ENCODE measurements around the gene PTPN9. TPM values are rescaled to one million over a fixed set of nuclear protein-coding genes. Genes with fewer than 3 reads are reported as not detected.
"Not testable (repeated sequence)": the region's sequence is repeated elsewhere in the genome, so short reads cannot be mapped to it uniquely, and the experiment has no call there.

Gene PTPN9
- total RNA-seq, 5 donors from 2014 or later (not counting 1 experiment from before 2014, with no cell fraction given): 12.7 to 19.6 (median 16.3) TPM

GRCh38 chr15:75589071-75589470 lies 10.0 kb upstream of the PTPN9 start:
- no peak overlapping the region for H3K27ac Mint-ChIP-seq

GRCh38 chr15:75586422-75586821 lies 7.3 kb upstream of the PTPN9 start:
- H3K27ac Mint-ChIP-seq, CTCF ChIA-PET: not testable (repeated sequence)
- 100% methylated on average over 1 of the region's 5 CpGs for WGBS (ENCODE audit: insufficient coverage)

More at GRCh38 chr15:75589071-75589470, 10.0 kb upstream of the PTPN9 start:
- Histone ChIP-seq H3K4me3 (ENCODE audit: control insufficient read depth in 1 of 2, extremely low read depth in 1 of 2, low read length in 1 of 2) (no peak overlapping the region), H3K27ac (ENCODE audit: low read length) (no peak overlapping the region), H3K4me1 (ENCODE audit: control insufficient read depth in 1 of 2, extremely low read depth in 1 of 2, insufficient read depth in 2 of 2, low read length in 2 of 2) (no peaks in the 10 kb centered on the region), H3K27me3 (replicated peaks in 1 of 2; ENCODE audit: control insufficient read depth in 2 of 2, extremely low read depth in 1 of 2, insufficient read depth in 2 of 2, low read length in 1 of 2) (no peaks in the 10 kb centered on the region), H3K36me3 (ENCODE audit: control insufficient read depth in 2 of 2, extremely low read depth in 1 of 2, insufficient read depth in 1 of 2, low read length in 1 of 2) (peaks cover 0 to 8% of the 10 kb centered on the region in 2 donors), H3K9me3 (no peaks in the 10 kb centered on the region)
- Mint-ChIP-seq H3K36me3 (peaks cover 23% of the 10 kb centered on the region), H3K9me3 (no peaks in the 10 kb centered on the region), H3K27me3 (no peaks in the 10 kb centered on the region), H3K4me1 (peaks cover 0 to 17% (median 5%) of the 10 kb centered on the region in 3 donors), H3K4me3 (no peak overlapping the region)
- WGBS (ENCODE audit: insufficient coverage): 100% methylated on average over 3 of the region's 5 CpGs
- DNase-seq: no peak
- CTCF ChIA-PET: interaction anchor here in 1 of 2 donors (0.9 kb wide), 1 partner anchor 52 kb away, joined by 5 read pairs; no protein-coding TSS in a partner anchor
- ATAC-seq (replicated peaks in 1 of 4): no peak
- POLR2A ChIA-PET: interaction anchor here (0.6 kb wide), 2 partner anchors 24 to 129 kb away, joined by 3 to 6 read pairs; no protein-coding TSS in a partner anchor

DNA sequence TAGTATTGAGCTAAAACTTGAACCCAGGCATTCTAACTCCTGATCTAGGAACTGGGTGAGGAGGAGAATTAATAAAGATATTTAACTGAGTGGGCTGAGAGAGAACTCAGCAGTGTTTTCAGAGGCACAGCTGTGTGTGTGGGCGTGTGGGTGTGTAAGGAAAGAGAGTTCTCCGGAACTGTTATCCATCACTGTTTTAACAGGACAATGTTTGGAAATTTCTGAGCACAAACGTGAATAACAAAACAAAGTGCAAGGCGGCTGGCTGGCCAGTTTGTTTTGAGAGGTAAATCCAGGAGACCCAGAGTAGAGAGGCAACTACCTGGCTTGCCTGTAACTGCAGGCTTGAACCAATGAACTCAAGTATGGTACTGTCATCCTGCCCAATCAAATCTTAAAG lies 5.0 kb upstream of the PTPN9 start:
- peaks cover 4 to 9% of the 10 kb centered on the region in 2 experiments for H3K4me1 ChIP-seq (ENCODE audit: control insufficient read depth in 1 of 2, extremely low read depth in 1 of 2, insufficient read depth in 2 of 2, low read length in 2 of 2)
- H3K4me3 Mint-ChIP-seq: no peak overlapping the region
- no peak for DNase-seq
- H3K27ac ChIP-seq (ENCODE audit: low read length): no peak overlapping the region
- H3K9me3 ChIP-seq: no peaks in the 10 kb centered on the region
- H3K27me3 ChIP-seq (replicated peaks in 1 of 2; ENCODE audit: control insufficient read depth in 2 of 2, extremely low read depth in 1 of 2, insufficient read depth in 2 of 2, low read length in 1 of 2): no peaks in the 10 kb centered on the region
- no peak overlapping the region for H3K27ac Mint-ChIP-seq
- H3K4me3 ChIP-seq (ENCODE audit: control insufficient read depth in 1 of 2, extremely low read depth in 1 of 2, low read length in 1 of 2): no peak overlapping the region
- CTCF ChIA-PET: interaction anchor here in 1 of 2 donors (0.7 kb wide), 1 partner anchor 13 kb away, joined by 11 read pairs; no protein-coding TSS in a partner anchor
- H3K27me3 Mint-ChIP-seq: no peaks in the 10 kb centered on the region
- WGBS (ENCODE audit: insufficient coverage): 80% methylated on average over 4 of the region's 4 CpGs
- H3K4me1 Mint-ChIP-seq: peaks cover 7 to 12% (median 7%) of the 10 kb centered on the region in 3 donors
- POLR2A ChIA-PET: interaction anchor here in 1 of 2 donors (0.7 kb wide), 1 partner anchor 171 kb away, joined by 3 read pairs; no protein-coding TSS in a partner anchor
- H3K36me3 Mint-ChIP-seq: peaks cover 11% of the 10 kb centered on the region
- no peak for ATAC-seq (replicated peaks in 1 of 4)
- H3K36me3 ChIP-seq (ENCODE audit: control insufficient read depth in 2 of 2, extremely low read depth in 1 of 2, insufficient read depth in 1 of 2, low read length in 1 of 2): no peaks in the 10 kb centered on the region
- H3K9me3 Mint-ChIP-seq: no peaks in the 10 kb centered on the region

More at GRCh38 chr15:75586422-75586821, 7.3 kb upstream of the PTPN9 start:
- H3K4me1 Mint-ChIP-seq: peaks cover 0 to 17% (median 5%) of the 10 kb centered on the region in 3 donors
- H3K4me1 ChIP-seq (ENCODE audit: control insufficient read depth in 1 of 2, extremely low read depth in 1 of 2, insufficient read depth in 2 of 2, low read length in 2 of 2); H3K4me3 Mint-ChIP-seq; H3K27ac ChIP-seq (ENCODE audit: low read length); POLR2A ChIA-PET; H3K36me3 ChIP-seq (ENCODE audit: control insufficient read depth in 2 of 2, extremely low read depth in 1 of 2, insufficient read depth in 1 of 2, low read length in 1 of 2); ATAC-seq (replicated peaks in 1 of 4); DNase-seq; H3K4me3 ChIP-seq (ENCODE audit: control insufficient read depth in 1 of 2, extremely low read depth in 1 of 2, low read length in 1 of 2); H3K9me3 ChIP-seq; H3K9me3 Mint-ChIP-seq; H3K27me3 Mint-ChIP-seq; H3K27me3 ChIP-seq (replicated peaks in 1 of 2; ENCODE audit: control insufficient read depth in 2 of 2, extremely low read depth in 1 of 2, insufficient read depth in 2 of 2, low read length in 1 of 2): not testable (repeated sequence)
- H3K36me3 Mint-ChIP-seq: peaks cover 16% of the 10 kb centered on the region

DNA sequence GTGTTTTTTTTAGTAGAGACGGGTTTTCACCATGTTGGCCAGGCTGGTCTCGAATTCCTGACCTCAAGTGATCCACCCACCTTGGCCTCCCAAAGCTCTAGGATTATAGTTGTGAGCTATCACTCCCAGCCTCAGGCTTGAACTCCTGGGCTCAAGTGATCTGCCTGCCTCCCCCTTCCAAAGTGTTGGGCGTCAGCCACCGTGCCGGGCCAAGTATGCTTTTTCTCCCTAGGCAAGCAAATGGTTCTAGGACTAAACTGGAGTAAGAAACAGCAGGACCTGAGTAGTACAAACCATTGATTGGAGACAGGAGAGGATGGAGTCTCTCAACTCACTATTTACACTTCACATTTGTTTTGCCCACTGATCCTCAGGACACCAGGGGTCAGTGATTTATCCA lies 4.6 kb upstream of the PTPN9 start:
- Histone ChIP-seq H3K27me3 (replicated peaks in 1 of 2; ENCODE audit: control insufficient read depth in 2 of 2, extremely low read depth in 1 of 2, insufficient read depth in 2 of 2, low read length in 1 of 2) (no peaks in the 10 kb centered on the region), H3K9me3 (no peaks in the 10 kb centered on the region), H3K4me3 (ENCODE audit: control insufficient read depth in 1 of 2, extremely low read depth in 1 of 2, low read length in 1 of 2) (no peak overlapping the region), H3K27ac (ENCODE audit: low read length) (no peak overlapping the region), H3K36me3 (ENCODE audit: control insufficient read depth in 2 of 2, extremely low read depth in 1 of 2, insufficient read depth in 1 of 2, low read length in 1 of 2) (no peaks in the 10 kb centered on the region), H3K4me1 (ENCODE audit: control insufficient read depth in 1 of 2, extremely low read depth in 1 of 2, insufficient read depth in 2 of 2, low read length in 2 of 2) (peaks cover 4 to 9% of the 10 kb centered on the region in 2 experiments)
- POLR2A ChIA-PET: interaction anchor here in 1 of 2 donors (0.7 kb wide), 1 partner anchor 172 kb away, joined by 3 read pairs; no protein-coding TSS in a partner anchor
- Mint-ChIP-seq H3K36me3 (peaks cover 9% of the 10 kb centered on the region), H3K27ac (no peak overlapping the region), H3K9me3 (no peaks in the 10 kb centered on the region), H3K4me3 (no peak overlapping the region), H3K4me1 (peaks cover 6 to 10% (median 7%) of the 10 kb centered on the region in 3 donors), H3K27me3 (no peaks in the 10 kb centered on the region)
- ATAC-seq (replicated peaks in 1 of 4): no peak
- 80% methylated on average over 1 of the region's 5 CpGs for WGBS (ENCODE audit: insufficient coverage)
- CTCF ChIA-PET: interaction anchor here in 1 of 2 donors (0.7 kb wide), 2 partner anchors 8 to 14 kb away, joined by 4 to 11 read pairs; no protein-coding TSS in a partner anchor
- DNase-seq: no peak

GRCh38 chr15:75582943-75583342 lies 3.8 kb upstream of the PTPN9 start:
- H3K27ac Mint-ChIP-seq; H3K27me3 Mint-ChIP-seq; H3K27me3 ChIP-seq (replicated peaks in 1 of 2; ENCODE audit: control insufficient read depth in 2 of 2, extremely low read depth in 1 of 2, insufficient read depth in 2 of 2, low read length in 1 of 2); H3K4me3 Mint-ChIP-seq; POLR2A ChIA-PET; DNase-seq; H3K4me3 ChIP-seq (ENCODE audit: control insufficient read depth in 1 of 2, extremely low read depth in 1 of 2, low read length in 1 of 2); H3K27ac ChIP-seq (ENCODE audit: low read length); ATAC-seq (replicated peaks in 1 of 4); H3K9me3 ChIP-seq; H3K9me3 Mint-ChIP-seq; H3K36me3 ChIP-seq (ENCODE audit: control insufficient read depth in 2 of 2, extremely low read depth in 1 of 2, insufficient read depth in 1 of 2, low read length in 1 of 2); H3K4me1 Mint-ChIP-seq; H3K36me3 Mint-ChIP-seq: not testable (repeated sequence)
- CTCF ChIA-PET: interaction anchor here in 1 of 2 donors (0.7 kb wide), 1 partner anchor 70 kb away, joined by 3 read pairs; no protein-coding TSS in a partner anchor
- WGBS (ENCODE audit: insufficient coverage): no CpG with 5 or more reads among the region's 5 CpGs
- peaks cover 4 to 12% of the 10 kb centered on the region in 2 experiments for H3K4me1 ChIP-seq (ENCODE audit: control insufficient read depth in 1 of 2, extremely low read depth in 1 of 2, insufficient read depth in 2 of 2, low read length in 2 of 2)

GRCh38 chr15:75578173-75578947 lies 755 bp downstream of the PTPN9 start:
- Histone ChIP-seq H3K4me1 (ENCODE audit: control insufficient read depth in 1 of 2, extremely low read depth in 1 of 2, insufficient read depth in 2 of 2, low read length in 2 of 2) (peaks cover 4 to 26% of the 10 kb centered on the region in 2 experiments), H3K27ac (ENCODE audit: low read length) (peak overlapping the region; percentile 71), H3K4me3 (ENCODE audit: control insufficient read depth in 1 of 2, extremely low read depth in 1 of 2, low read length in 1 of 2) (peak overlapping the region; percentile 79 to 83), H3K27me3 (replicated peaks in 1 of 2; ENCODE audit: control insufficient read depth in 2 of 2, extremely low read depth in 1 of 2, insufficient read depth in 2 of 2, low read length in 1 of 2) (no peaks in the 10 kb centered on the region), H3K36me3 (ENCODE audit: control insufficient read depth in 2 of 2, extremely low read depth in 1 of 2, insufficient read depth in 1 of 2, low read length in 1 of 2) (no peaks in the 10 kb centered on the region), H3K9me3 (no peaks in the 10 kb centered on the region)
- H3K9me3 Mint-ChIP-seq: no peaks in the 10 kb centered on the region
- H3K4me3 Mint-ChIP-seq: peak overlapping the region; percentile 88 to 93 (median 90)
- POLR2A ChIA-PET: interaction anchor here (0.6 to 0.8 kb wide), 4 partner anchors 61 to 447 kb away, joined by 3 to 10 read pairs (median 6); partner anchors contain the start of gene IMP3 (in 1 of the 2)
- H3K27ac Mint-ChIP-seq: peak overlapping the region; percentile 92 to 93
- DNase-seq: peak in 17 of 35 experiments; percentile 0 to 54 (median 7)
- CTCF ChIA-PET: interaction anchor here in 1 of 2 donors (1.2 kb wide), 1 partner anchor 62 kb away, joined by 4 read pairs; the partner anchor contains the start of gene IMP3
- under 1% methylated on average over 75 of the region's 77 CpGs for WGBS (ENCODE audit: insufficient coverage)
- H3K36me3 Mint-ChIP-seq: no peaks in the 10 kb centered on the region
- H3K4me1 Mint-ChIP-seq: peaks cover 28 to 35% (median 32%) of the 10 kb centered on the region in 3 donors
- no peaks in the 10 kb centered on the region for H3K27me3 Mint-ChIP-seq
- peak; percentile 42 to 61 (median 56) for ATAC-seq (replicated peaks in 1 of 4)
